DND-41 (cell line): ENCODE measurements around the gene LAMA2.
"Not testable (repeated sequence)": the region's sequence is repeated elsewhere in the genome, so short reads cannot be mapped to it uniquely, and the experiment has no call there.

Experiments used
- EZH2 ChIP-seq: IDR thresholded peaks from 3 replicates; pipeline ENCODE4 v1.6.1; 2012; ENCODE audit warnings: borderline replicate concordance, low read depth, mild to moderate bottlenecking, moderate library complexity, low read length, inconsistent platforms; ENCODE audit not compliant: severe bottlenecking
- TF ChIP-seq, protein P1 (sequence below): IDR thresholded peaks from 2 replicates; pipeline ENCODE4 v1.5.1; 2012; ENCODE audit warnings: borderline replicate concordance, low read length, moderate library complexity, mild to moderate bottlenecking; ENCODE audit not compliant: poor library complexity, severe bottlenecking; ENCODE audit errors: extremely low read depth

DNA sequence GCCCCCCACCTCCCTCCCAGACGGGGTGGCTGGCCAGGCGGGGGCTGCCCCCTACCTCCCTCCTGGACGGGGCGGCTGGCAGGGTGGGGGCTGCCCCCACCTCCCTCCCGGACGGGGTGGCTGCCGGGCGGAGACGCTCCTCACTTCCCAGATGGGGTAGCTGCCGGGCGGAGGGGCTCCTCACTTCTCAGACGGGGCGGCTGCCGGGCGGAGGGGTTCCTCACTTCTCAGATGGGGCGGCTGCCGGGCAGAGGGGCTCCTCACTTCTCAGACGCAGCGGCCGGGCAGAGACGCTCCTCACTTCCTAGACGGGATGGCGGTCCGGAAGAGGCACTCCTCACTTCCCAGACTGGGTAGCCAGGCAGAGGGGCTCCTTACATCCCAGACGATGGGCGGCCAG lies 205.5 kb downstream of the LAMA2 start:
- TF ChIP-seq, protein P1, sequence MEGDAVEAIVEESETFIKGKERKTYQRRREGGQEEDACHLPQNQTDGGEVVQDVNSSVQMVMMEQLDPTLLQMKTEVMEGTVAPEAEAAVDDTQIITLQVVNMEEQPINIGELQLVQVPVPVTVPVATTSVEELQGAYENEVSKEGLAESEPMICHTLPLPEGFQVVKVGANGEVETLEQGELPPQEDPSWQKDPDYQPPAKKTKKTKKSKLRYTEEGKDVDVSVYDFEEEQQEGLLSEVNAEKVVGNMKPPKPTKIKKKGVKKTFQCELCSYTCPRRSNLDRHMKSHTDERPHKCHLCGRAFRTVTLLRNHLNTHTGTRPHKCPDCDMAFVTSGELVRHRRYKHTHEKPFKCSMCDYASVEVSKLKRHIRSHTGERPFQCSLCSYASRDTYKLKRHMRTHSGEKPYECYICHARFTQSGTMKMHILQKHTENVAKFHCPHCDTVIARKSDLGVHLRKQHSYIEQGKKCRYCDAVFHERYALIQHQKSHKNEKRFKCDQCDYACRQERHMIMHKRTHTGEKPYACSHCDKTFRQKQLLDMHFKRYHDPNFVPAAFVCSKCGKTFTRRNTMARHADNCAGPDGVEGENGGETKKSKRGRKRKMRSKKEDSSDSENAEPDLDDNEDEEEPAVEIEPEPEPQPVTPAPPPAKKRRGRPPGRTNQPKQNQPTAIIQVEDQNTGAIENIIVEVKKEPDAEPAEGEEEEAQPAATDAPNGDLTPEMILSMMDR: not testable (repeated sequence)
- not testable (repeated sequence) for TF ChIP-seq EZH2
